Sigmoid colon (tissue), 7 donors: ENCODE data around the gene WDR6. TPM values are rescaled to one million over a fixed set of nuclear protein-coding genes. Genes with fewer than 3 reads are reported as not detected.

Source experiments
- DNase-seq: peaks from one replicate; pipeline ENCODE4 v3.0.0-alpha.2; 2019
- H3K27ac ChIP-seq, 4 donors: fragments of 200-600 bp; sonication (generic); one replicate each; pipeline ENCODE4 v1.5.1; 2016 to 2019; ENCODE audit warnings: mild to moderate bottlenecking in 1 of 4
- H3K27me3 ChIP-seq, 3 donors: fragments of 200-600 bp; sonication (generic); one replicate each; pipeline ENCODE4 v1.5.1; 2019; ENCODE audit warnings: mild to moderate bottlenecking in 1 of 3
- H3K36me3 ChIP-seq, 4 donors: fragments of 200-600 bp; sonication (generic); one replicate each; pipeline ENCODE4 v1.5.1; 2016 to 2019
- H3K4me1 ChIP-seq, 4 donors: fragments of 200-600 bp; sonication (generic); one replicate each; pipeline ENCODE4 v1.5.1; 2017 to 2019
- H3K4me3 ChIP-seq, 4 donors: fragments of 200-600 bp; sonication (generic); one replicate each; pipeline ENCODE4 v1.5.1; 2017 to 2019; ENCODE audit warnings: mild to moderate bottlenecking in 2 of 4, moderate library complexity in 1 of 4
- H3K9me3 ChIP-seq, 4 donors: fragments of 200-600 bp in 3 of 4; sonication (generic) in 3 of 4; one replicate each; pipeline versions ENCODE4 v1.5.1 to v1.6.1; 2013 to 2019
- EP300 ChIP-seq, 4 donors: sonication (generic); formaldehyde crosslinking; IDR thresholded peaks; one replicate each; pipeline ENCODE4 v1.6.1; 2017; ENCODE audit warnings: antibody characterized with exemption in 4 of 4
- POLR2A ChIP-seq, 2 donors: fragments of 450-650 bp; IDR thresholded peaks; one replicate each; pipeline ENCODE4 v1.6.1; 2016; ENCODE audit warnings: antibody characterized with exemption in 2 of 2, mild to moderate bottlenecking in 2 of 2, moderate library complexity in 2 of 2
- POLR2AphosphoS5 ChIP-seq, 4 donors: sonication (generic); formaldehyde crosslinking; IDR thresholded peaks; one replicate each; pipeline ENCODE4 v1.6.1; 2017; ENCODE audit warnings: antibody characterized with exemption in 4 of 4
- WGBS, 2 donors: extraction: QIAGEN DNeasy Blood & Tissue Kit; methylation state at CpG; one replicate each; pipeline ENCODE4 v1.1.7; 2013; 5-methylcytosine and 5-hydroxymethylcytosine counted together
- intact Hi-C: fragments of 100-400 bp; cut with DNase I; formaldehyde crosslinking; loops from one replicate; pipeline ENCODE4 v1.15.1; 2023
- polyA plus RNA-seq, 3 donors: library from polyadenylated mRNA; stranded (reverse); fragments of 200-250 nt; gene quantifications; one replicate each; pipeline ENCODE4 v1.2.3, GENCODE V29; 2013
- total RNA-seq, 4 donors: library from RNA; depleted of rRNA; stranded (reverse); fragments of >200 nt; gene quantifications; one replicate each; pipeline ENCODE4 v1.1.0, GENCODE V29; 2016
- TF ChIP-seq, protein P1 (sequence below), 4 experiments: fragments of 450-650 bp in 3 of 4; fragments of 200-600 bp in 1 of 4; IDR thresholded peaks; one replicate each; pipeline ENCODE4 v1.5.1; 2016 to 2019; ENCODE audit warnings: antibody characterized with exemption in 4 of 4, mild to moderate bottlenecking in 3 of 4, moderate library complexity in 2 of 4
- donor health status: healthy with polysubstance abuse.
- donor health status: Bipolar disorder and iron deficiency.
- donor health status: healthy.

The WDR6 gene
- total and polyA plus RNA-seq, 7 donors: 21.0 to 124 (median 89.2) TPM

GRCh38 chr3:48991851-48992545 is 15.2 kb upstream of the WDR6 start:
- intact Hi-C loops: loop anchor here (2.0 kb wide), 1 partner anchor 15 kb away; the partner anchor contains the start of gene WDR6
- H3K4me3 ChIP-seq: peak overlapping the region in 2 of 4 donors; percentile 91 to 95
- 62 to 77% methylated on average over 5 of the region's 5 CpGs for WGBS, 2 donors

DNA sequence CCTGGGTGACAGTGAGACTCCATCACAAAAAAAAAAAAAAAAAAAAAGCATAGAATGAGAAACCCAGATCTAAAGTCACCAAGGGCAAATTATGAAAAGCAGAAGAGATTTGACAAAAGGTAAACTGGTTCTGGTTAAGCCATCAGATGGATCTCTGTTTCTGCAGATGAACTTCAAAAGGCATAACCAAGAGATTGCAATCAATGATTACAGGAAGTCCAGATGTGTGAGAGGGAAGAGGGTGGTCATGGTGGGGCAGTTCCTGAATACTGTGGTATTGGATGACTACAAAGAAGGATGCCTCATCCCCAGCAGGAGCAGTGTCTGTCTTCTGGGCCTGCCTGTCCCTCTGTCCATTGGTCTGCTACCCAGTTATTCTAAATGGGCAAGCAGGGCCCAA is 13.4 kb upstream of the WDR6 start:
- H3K4me1 ChIP-seq: peaks cover 0 to 28% (median 25%) of the 10 kb centered on the region in 4 donors

More at GRCh38 chr3:48991851-48992545, 15.2 kb upstream of the WDR6 start:
- H3K27me3 ChIP-seq: no peaks in the 10 kb centered on the region
- no peaks in the 10 kb centered on the region for H3K9me3 ChIP-seq
- peaks cover 0 to 33% (median 26%) of the 10 kb centered on the region in 4 donors for H3K4me1 ChIP-seq
- peaks cover 0 to 11% (median 7%) of the 10 kb centered on the region in 4 donors for H3K36me3 ChIP-seq
- DNase-seq: no peak
- peak overlapping the region in 3 of 4 donors; percentile 93 to 97 (median 95) for H3K27ac ChIP-seq
- TF ChIP-seq EP300 (IDR thresholded peaks at IDR 0.05): no peak
- TF ChIP-seq POLR2AphosphoS5 (IDR thresholded peaks at IDR 0.05): no peak
- no peak for TF ChIP-seq POLR2A (IDR thresholded peaks at IDR 0.05)
- TF ChIP-seq, protein P1, sequence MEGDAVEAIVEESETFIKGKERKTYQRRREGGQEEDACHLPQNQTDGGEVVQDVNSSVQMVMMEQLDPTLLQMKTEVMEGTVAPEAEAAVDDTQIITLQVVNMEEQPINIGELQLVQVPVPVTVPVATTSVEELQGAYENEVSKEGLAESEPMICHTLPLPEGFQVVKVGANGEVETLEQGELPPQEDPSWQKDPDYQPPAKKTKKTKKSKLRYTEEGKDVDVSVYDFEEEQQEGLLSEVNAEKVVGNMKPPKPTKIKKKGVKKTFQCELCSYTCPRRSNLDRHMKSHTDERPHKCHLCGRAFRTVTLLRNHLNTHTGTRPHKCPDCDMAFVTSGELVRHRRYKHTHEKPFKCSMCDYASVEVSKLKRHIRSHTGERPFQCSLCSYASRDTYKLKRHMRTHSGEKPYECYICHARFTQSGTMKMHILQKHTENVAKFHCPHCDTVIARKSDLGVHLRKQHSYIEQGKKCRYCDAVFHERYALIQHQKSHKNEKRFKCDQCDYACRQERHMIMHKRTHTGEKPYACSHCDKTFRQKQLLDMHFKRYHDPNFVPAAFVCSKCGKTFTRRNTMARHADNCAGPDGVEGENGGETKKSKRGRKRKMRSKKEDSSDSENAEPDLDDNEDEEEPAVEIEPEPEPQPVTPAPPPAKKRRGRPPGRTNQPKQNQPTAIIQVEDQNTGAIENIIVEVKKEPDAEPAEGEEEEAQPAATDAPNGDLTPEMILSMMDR (IDR thresholded peaks at IDR 0.05): no peak

GRCh38 chr3:48996640-48997039 is 10.6 kb upstream of the WDR6 start:
- no peak overlapping the region for H3K27ac ChIP-seq

More for the DNA sequence above, 13.4 kb upstream of the WDR6 start:
- no peak for TF ChIP-seq POLR2AphosphoS5 (IDR thresholded peaks at IDR 0.05)
- TF ChIP-seq POLR2A (IDR thresholded peaks at IDR 0.05): no peak
- TF ChIP-seq, protein P1 (IDR thresholded peaks at IDR 0.05): no peak
- TF ChIP-seq EP300 (IDR thresholded peaks at IDR 0.05): no peak
- DNase-seq: no peak
- no peaks in the 10 kb centered on the region for H3K27me3 ChIP-seq
- no peaks in the 10 kb centered on the region for H3K9me3 ChIP-seq
- no peak overlapping the region for H3K27ac ChIP-seq
- no peak overlapping the region for H3K4me3 ChIP-seq
- peaks cover 0 to 19% (median 5%) of the 10 kb centered on the region in 4 donors for H3K36me3 ChIP-seq
- intact Hi-C loops: no loop called here

DNA sequence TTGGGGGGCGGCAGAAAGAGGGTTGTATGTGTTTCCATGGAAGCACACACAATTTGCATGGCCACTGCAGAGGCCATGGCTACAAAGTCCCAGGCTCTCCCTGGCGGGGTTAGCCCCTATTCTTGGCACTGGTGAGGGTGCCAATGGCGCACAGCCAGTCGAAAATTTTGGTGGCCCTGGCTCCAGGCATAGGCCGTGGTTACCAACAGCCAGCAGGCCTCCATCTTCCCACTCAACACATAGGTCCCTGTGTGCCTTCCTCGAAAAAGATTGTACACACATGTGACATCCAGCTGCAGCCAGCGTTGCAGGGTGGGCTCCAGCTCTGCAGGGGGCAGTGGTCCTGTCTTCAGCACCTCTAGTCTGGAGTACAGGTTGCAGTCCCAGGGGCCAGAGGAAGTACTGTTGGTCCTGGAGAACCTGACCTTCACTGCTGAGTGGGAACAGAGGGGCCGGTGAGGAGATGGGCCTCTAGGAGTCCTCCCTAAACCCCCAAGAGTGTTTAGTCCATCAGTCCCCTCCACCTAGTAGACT is 10.0 kb upstream of the WDR6 start:
- H3K27me3 ChIP-seq: no peaks in the 10 kb centered on the region
- no peak overlapping the region for H3K4me3 ChIP-seq
- no peaks in the 10 kb centered on the region for H3K9me3 ChIP-seq
- intact Hi-C loops: no loop called here
- H3K27ac ChIP-seq: no peak overlapping the region
- H3K4me1 ChIP-seq: peaks cover 0 to 2% (median 1%) of the 10 kb centered on the region in 4 donors
- no peak for TF ChIP-seq POLR2AphosphoS5 (IDR thresholded peaks at IDR 0.05)
- no peak for TF ChIP-seq EP300 (IDR thresholded peaks at IDR 0.05)
- TF ChIP-seq, protein P1 (IDR thresholded peaks at IDR 0.05): no peak
- no peak for TF ChIP-seq POLR2A (IDR thresholded peaks at IDR 0.05)
- peaks cover 0 to 19% (median 5%) of the 10 kb centered on the region in 4 donors for H3K36me3 ChIP-seq
- DNase-seq: no peak
- 91% methylated on average over 8 of the region's 8 CpGs for WGBS, 2 donors

More at GRCh38 chr3:48996640-48997039, 10.6 kb upstream of the WDR6 start:
- H3K4me1 ChIP-seq: peaks cover 0 to 7% (median 6%) of the 10 kb centered on the region in 4 donors
- DNase-seq: no peak
- H3K4me3 ChIP-seq: no peak overlapping the region
- 94 to 95% methylated on average over 8 of the region's 8 CpGs for WGBS, 2 donors
- peaks cover 0 to 19% (median 5%) of the 10 kb centered on the region in 4 donors for H3K36me3 ChIP-seq
- TF ChIP-seq POLR2AphosphoS5 (IDR thresholded peaks at IDR 0.05) (no peak), EP300 (IDR thresholded peaks at IDR 0.05) (no peak), POLR2A (IDR thresholded peaks at IDR 0.05) (no peak)
- TF ChIP-seq, protein P1 (IDR thresholded peaks at IDR 0.05): no peak
- intact Hi-C loops: no loop called here
- H3K9me3 ChIP-seq: no peaks in the 10 kb centered on the region
- H3K27me3 ChIP-seq: no peaks in the 10 kb centered on the region
